ENCODE measurements around the gene BPNT1.
"Not testable (repeated sequence)": the region's sequence is repeated elsewhere in the genome, so short reads cannot be mapped to it uniquely, and the experiment has no call there.

The BPNT1 gene

GRCh38 chr1:220077887-220078286 is 11.7 kb downstream of the BPNT1 start:
- FAIRE-seq: no peak

- FAIRE-seq: peak; percentile 52
These were observed 12.5 kb downstream of the BPNT1 start for GRCh38 chr1:220076861-220077762.

GRCh38 chr1:220067269-220068204 is 22.1 kb downstream of the BPNT1 start:
- no peak for FAIRE-seq

DNA sequence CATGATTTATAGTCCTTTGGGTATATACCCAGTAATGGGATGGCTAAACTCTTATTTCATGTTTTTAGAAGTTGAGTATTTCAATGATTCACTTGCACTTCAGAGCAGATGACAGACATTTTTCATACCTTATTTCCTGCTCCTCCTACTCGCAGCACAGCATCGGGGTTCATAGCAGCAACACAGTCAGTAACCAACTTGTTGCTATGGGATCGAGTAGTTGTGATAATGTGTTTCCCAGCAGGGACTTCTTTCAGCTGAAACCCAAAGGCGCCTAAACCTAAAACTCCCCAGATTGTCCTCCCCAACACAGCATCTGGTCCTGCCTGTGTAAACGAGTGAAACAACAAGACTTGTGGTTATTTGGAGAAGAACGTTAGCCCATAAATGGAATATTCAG is 27.0 kb downstream of the BPNT1 start:
- FAIRE-seq: no peak

- FAIRE-seq: no peak
These were observed 28.7 kb downstream of the BPNT1 start for GRCh38 chr1:220060876-220061275.

- FAIRE-seq: no peak
These were observed 33.2 kb downstream of the BPNT1 start for GRCh38 chr1:220056374-220056773.

GRCh38 chr1:220046052-220046930 is 43.3 kb downstream of the BPNT1 start, which contains the start of gene EPRS1:
Gene EPRS1 (minus strand): TSS chr1:220046505. CDS start chr1:220046388, 117 bp downstream.
- FAIRE-seq: peak; percentile 98

DNA sequence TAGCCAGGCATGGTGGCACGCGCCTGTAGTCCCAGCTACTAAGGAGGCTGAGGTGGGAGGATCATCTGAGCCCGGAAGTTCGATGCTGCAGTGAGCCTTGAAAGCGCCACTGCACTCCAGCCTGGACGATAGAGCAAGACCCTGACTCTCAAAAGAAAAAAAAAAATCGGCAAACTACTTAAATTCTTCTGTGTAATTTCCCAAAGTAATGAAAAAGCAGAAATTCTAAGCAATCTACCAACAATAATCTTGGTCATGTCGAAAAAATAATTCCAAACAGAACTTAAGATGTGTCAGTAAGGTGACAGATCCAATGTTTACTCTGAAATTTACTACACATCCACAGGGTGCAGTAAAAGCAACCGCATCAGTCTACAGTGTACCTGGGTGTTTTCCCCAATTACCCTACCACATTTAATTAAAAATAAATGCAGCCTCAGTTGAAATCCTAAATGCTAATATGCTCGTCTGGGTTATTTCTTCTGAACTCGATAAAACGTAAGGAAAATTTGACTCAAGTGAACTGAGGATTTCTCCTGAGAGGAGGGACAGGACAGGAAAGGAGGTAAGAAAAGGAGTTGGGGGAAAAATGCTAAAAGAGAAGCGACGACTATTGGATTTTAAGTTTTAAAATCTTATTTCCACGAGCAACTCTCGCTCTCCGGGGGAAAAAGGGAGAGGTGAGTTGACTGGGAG is 44.1 kb downstream of the BPNT1 start:
- no peak for FAIRE-seq

DNA sequence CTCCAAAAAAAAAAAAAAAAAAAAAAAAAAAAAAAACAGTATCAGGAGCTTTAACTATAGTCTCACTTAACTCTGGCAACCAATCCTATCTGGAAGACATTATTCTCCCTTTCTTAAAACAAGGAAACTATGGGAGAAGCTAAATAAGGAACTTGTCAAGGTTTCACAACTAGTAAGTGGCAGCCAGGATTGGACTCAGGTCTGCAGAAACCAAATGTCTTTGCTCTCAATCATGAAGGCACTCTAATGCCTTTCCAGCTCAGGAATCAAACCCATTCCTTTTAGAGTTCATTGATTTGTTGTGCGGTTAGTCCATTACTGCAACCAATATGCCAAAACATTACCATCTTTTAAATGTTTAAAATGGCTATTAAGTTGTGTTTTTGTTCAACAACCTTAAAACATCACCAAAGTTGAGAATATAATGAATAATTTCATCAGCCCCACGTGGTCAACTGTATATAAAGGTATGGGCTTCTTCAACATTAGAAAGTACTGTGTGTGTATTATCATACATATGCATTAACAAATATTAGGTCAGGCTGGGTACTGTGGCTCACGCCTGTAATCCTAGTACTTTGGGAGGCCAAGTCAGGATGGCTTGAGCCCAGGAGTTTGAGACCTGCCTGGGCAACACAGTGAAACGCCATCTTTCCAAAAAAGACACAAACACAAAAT is 44.8 kb downstream of the BPNT1 start:
- FAIRE-seq: peak; percentile 11

GRCh38 chr1:220043646-220044045 is 45.9 kb downstream of the BPNT1 start:
- FAIRE-seq: no peak

GRCh38 chr1:220040028-220040596 is 49.5 kb downstream of the BPNT1 start:
- FAIRE-seq: no peak

GRCh38 chr1:220038640-220039039 is 50.9 kb downstream of the BPNT1 start:
- FAIRE-seq: no peak

DNA sequence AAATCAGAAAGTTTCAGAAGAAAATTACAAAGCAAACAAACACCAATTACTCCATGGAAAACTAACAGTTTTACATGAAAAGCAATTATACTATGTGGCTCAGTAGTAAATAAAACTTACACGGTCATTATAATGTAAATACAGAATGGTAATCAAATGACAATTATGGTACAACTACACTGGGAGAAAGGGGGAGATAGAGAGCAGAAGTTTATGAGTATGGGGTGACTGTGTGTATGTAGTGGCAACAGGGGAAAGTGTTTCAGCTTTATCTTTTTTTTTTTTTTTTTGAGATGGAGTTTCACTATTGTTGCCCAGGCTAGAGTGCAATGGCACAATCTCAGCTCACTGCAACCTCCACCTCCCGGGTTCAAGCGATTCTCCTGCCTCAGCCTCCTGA is 51.8 kb downstream of the BPNT1 start:
- FAIRE-seq: not testable (repeated sequence)

DNA sequence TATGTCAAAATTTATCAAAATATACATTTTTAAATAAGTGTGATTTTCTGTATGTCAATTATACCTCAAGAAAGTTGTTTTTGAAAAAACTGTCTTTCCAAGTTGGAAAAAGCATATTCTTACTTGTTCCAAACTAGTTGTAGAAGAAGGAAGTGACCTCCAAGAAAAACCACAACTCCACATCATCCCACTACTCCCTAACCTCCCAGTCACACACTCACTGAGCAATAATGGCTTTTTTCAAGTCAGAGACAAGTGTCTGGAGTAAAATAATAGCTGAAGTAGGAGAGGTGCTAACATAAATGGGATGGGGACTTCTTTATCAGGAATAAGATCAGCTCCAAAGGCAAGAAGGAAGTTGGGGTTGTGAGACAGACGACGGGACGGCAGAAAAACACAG is 56.7 kb downstream of the BPNT1 start:
- no peak for FAIRE-seq

- no peak for FAIRE-seq
These were observed 58.3 kb downstream of the BPNT1 start for GRCh38 chr1:220031287-220031686.

GRCh38 chr1:220028346-220028895 is 61.2 kb downstream of the BPNT1 start:
- no peak for FAIRE-seq

- FAIRE-seq: no peak
These were observed 70.5 kb downstream of the BPNT1 start for GRCh38 chr1:220019071-220019470.

DNA sequence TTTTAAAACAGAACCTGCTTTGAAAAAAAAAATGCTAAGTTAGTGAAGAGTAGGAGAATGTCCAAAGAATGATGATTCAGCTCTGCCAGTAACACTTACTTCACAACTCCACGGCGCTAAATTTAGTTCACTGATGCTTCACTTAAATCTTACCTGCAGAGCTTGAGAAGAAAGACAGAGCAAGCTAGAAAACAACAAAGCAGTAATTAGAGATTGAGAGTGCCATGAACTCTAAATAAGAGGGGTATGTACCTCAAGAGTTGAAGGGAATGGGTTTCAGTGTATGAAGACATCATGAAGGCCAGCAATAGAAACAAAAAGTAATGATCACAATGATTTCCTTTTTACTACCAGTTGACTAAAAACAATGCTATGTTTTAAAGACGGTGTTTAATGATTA is 76.1 kb downstream of the BPNT1 start:
- no peak for FAIRE-seq

GRCh38 chr1:220012259-220012658 is 77.3 kb downstream of the BPNT1 start:
- peak; percentile 31 for FAIRE-seq

- peak; percentile 49 for FAIRE-seq
These were observed 78.0 kb downstream of the BPNT1 start for GRCh38 chr1:220011620-220012019.
